ENCODE results near the gene ATP11A. TPM values are rescaled to one million over a fixed set of nuclear protein-coding genes. Genes with fewer than 3 reads are reported as not detected.

Gene ATP11A
- total RNA-seq, 4 donors from 2014 or later, result 18.6 to 30.3 (median 26.8) TPM

- no peak for TF ChIP-seq CTCF (IDR thresholded peaks at IDR 0.05; ENCODE audit: low read depth)
Measured at GRCh38 chr13:112680741-112681360, 9.0 kb upstream of the ATP11A start.

- no peak for TF ChIP-seq CTCF (IDR thresholded peaks at IDR 0.05; ENCODE audit: low read depth)
Measured at GRCh38 chr13:112683581-112683980, 6.3 kb upstream of the ATP11A start.

GRCh38 chr13:112684071-112684845 lies 5.6 kb upstream of the ATP11A start:
- no peak for TF ChIP-seq CTCF (IDR thresholded peaks at IDR 0.05; ENCODE audit: low read depth)

- TF ChIP-seq CTCF (IDR thresholded peaks at IDR 0.05; ENCODE audit: low read depth), result no peak
Measured at GRCh38 chr13:112685896-112686295, 3.9 kb upstream of the ATP11A start.

- TF ChIP-seq CTCF (IDR thresholded peaks at IDR 0.05; ENCODE audit: low read depth), result no peak
Measured at GRCh38 chr13:112686364-112686763, 3.5 kb upstream of the ATP11A start.

GRCh38 chr13:112686987-112687386 lies 2.9 kb upstream of the ATP11A start:
- TF ChIP-seq CTCF (IDR thresholded peaks at IDR 0.05; ENCODE audit: low read depth), result no peak

- no peak for TF ChIP-seq CTCF (IDR thresholded peaks at IDR 0.05; ENCODE audit: low read depth)
Measured at GRCh38 chr13:112687836-112688559, 1.8 kb upstream of the ATP11A start.
